C4-2B (cell line): ENCODE results near the gene TXK.

Experiments used
- ZFX ChIP-seq: fragments of 450-650 bp; IDR thresholded peaks from 2 replicates; pipeline ENCODE4 v1.6.1; 2017
- TF ChIP-seq, protein P1 (sequence below): fragments of 450-650 bp; conservative IDR thresholded peaks from 2 replicates; pipeline ENCODE4 v1.5.1; 2017; ENCODE audit warnings: mild to moderate bottlenecking

DNA sequence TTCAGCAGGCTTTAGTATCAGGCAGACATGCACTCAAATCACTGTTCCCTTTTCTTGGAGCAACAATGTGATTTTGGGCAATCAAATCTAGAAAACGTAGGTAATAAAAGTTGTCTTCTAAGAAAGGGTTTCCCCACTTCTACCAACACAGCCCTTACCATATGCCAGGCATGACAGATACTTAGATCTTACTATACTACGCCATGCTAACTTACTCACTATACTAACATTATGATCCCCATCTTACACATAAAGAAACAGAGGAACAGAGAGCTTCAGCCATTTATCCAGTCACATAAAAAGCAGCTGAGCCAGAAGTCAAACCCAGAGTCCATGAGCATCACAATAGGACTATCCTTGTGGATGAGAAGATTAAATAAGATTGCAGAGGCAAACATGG lies 9.2 kb downstream of the TXK start:
- TF ChIP-seq, protein P1, sequence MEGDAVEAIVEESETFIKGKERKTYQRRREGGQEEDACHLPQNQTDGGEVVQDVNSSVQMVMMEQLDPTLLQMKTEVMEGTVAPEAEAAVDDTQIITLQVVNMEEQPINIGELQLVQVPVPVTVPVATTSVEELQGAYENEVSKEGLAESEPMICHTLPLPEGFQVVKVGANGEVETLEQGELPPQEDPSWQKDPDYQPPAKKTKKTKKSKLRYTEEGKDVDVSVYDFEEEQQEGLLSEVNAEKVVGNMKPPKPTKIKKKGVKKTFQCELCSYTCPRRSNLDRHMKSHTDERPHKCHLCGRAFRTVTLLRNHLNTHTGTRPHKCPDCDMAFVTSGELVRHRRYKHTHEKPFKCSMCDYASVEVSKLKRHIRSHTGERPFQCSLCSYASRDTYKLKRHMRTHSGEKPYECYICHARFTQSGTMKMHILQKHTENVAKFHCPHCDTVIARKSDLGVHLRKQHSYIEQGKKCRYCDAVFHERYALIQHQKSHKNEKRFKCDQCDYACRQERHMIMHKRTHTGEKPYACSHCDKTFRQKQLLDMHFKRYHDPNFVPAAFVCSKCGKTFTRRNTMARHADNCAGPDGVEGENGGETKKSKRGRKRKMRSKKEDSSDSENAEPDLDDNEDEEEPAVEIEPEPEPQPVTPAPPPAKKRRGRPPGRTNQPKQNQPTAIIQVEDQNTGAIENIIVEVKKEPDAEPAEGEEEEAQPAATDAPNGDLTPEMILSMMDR: no peak
- TF ChIP-seq ZFX: no peak
